CD14-positive monocyte (primary cell): ENCODE data around the gene MYBPC2. TPM values are rescaled to one million over a fixed set of nuclear protein-coding genes. Genes with fewer than 3 reads are reported as not detected.
"Not testable (repeated sequence)": the region's sequence is repeated elsewhere in the genome, so short reads cannot be mapped to it uniquely, and the experiment has no call there.

Experiments
- DNase-seq, 3 donors: peaks; one replicate each; pipeline ENCODE4 v3.0.0-alpha.2; 2011 to 2022
- H2AFZ ChIP-seq: 2 replicates; pipeline ENCODE4 v1.6.0; 2012; ENCODE audit warnings: mild to moderate bottlenecking, low read depth, low read length, inconsistent platforms; ENCODE audit not compliant: insufficient read depth, poor library complexity, severe bottlenecking
- H3K27ac ChIP-seq, 2 donors: 1 replicate in 1 of 2; 2 replicates in 1 of 2; pipeline ENCODE4 v1.5.1; 2012 to 2013; ENCODE audit warnings: low read length in 2 of 2, control low read depth in 1 of 2, inconsistent platforms in 1 of 2, low read depth in 1 of 2, mild to moderate bottlenecking in 1 of 2
- H3K27me3 ChIP-seq, 2 donors: one replicate each; pipeline versions ENCODE4 v1.6.0 to v1.6.1; 2011 to 2013; ENCODE audit warnings: low read length in 2 of 2; ENCODE audit not compliant: control insufficient read depth in 2 of 2, insufficient read depth in 2 of 2
- H3K36me3 ChIP-seq, 2 donors: replicated peaks in 1 of 2; 1 replicate in 1 of 2; 2 replicates in 1 of 2; pipeline versions ENCODE4 v1.5.1 to v1.6.1; 2012 to 2013; ENCODE audit warnings: low read length in 2 of 2, control low read depth in 1 of 2, inconsistent platforms in 1 of 2, mild to moderate bottlenecking in 1 of 2; ENCODE audit not compliant: insufficient read depth in 2 of 2, control insufficient read depth in 1 of 2
- H3K4me1 ChIP-seq, 2 donors: 1 replicate in 1 of 2; 2 replicates in 1 of 2; pipeline versions ENCODE4 v1.5.1 to v1.6.1; 2012 to 2013; ENCODE audit warnings: low read length in 2 of 2, control low read depth in 1 of 2, inconsistent platforms in 1 of 2, mild to moderate bottlenecking in 1 of 2, moderate library complexity in 1 of 2; ENCODE audit not compliant: insufficient read depth in 2 of 2, control insufficient read depth in 1 of 2
- H3K4me2 ChIP-seq: replicated peaks from 2 replicates; pipeline ENCODE3; 2012; ENCODE audit warnings: low read length, moderate library complexity, mild to moderate bottlenecking; ENCODE audit not compliant: poor library complexity, severe bottlenecking; ENCODE audit errors: extremely low read depth
- H3K4me3 ChIP-seq, 3 experiments: fragments of 200-600 bp in 1 of 3; sonication (generic) in 1 of 3; replicated peaks in 1 of 3; 1 replicate in 2 of 3; 2 replicates in 1 of 3; pipeline ENCODE4 v1.5.1; 2011 to 2013; ENCODE audit warnings: low read length in 3 of 3, mild to moderate bottlenecking in 3 of 3, control low read depth in 2 of 3, low read depth in 2 of 3, inconsistent platforms in 1 of 3, moderate library complexity in 1 of 3
- H3K79me2 ChIP-seq: 2 replicates; pipeline ENCODE4 v1.6.0; 2012; ENCODE audit warnings: mild to moderate bottlenecking, control low read depth, inconsistent platforms, low read length, moderate library complexity; ENCODE audit not compliant: insufficient read depth
- H3K9ac ChIP-seq: 2 replicates; pipeline ENCODE4 v1.6.0; 2017; ENCODE audit warnings: low read length, mild to moderate bottlenecking; ENCODE audit not compliant: insufficient read depth, poor library complexity, severe bottlenecking
- H3K9me3 ChIP-seq, 2 donors: replicated peaks in 1 of 2; 1 replicate in 1 of 2; 2 replicates in 1 of 2; pipeline versions ENCODE4 v1.5.1 to v1.6.1; 2012 to 2013; ENCODE audit warnings: low read length in 2 of 2, control low read depth in 1 of 2; ENCODE audit not compliant: control insufficient read depth in 1 of 2, insufficient read depth in 1 of 2
- H4K20me1 ChIP-seq: 2 replicates; pipeline ENCODE4 v1.6.0; 2012; ENCODE audit warnings: mild to moderate bottlenecking, low read length, control low read depth, moderate library complexity; ENCODE audit not compliant: insufficient read depth
- H3K27ac Mint-ChIP-seq, 7 donors: one replicate each; pipeline ENCODE4 v1.8.0; 2020; ENCODE audit warnings: mild to moderate bottlenecking in 7 of 7, mixed read lengths in 7 of 7, moderate library complexity in 6 of 7, inconsistent platforms in 2 of 7
- H3K27me3 Mint-ChIP-seq, 3 donors: one replicate each; pipeline ENCODE4 v1.8.0; 2021 to 2022; ENCODE audit warnings: low read depth in 3 of 3, mild to moderate bottlenecking in 3 of 3, mixed read lengths in 3 of 3, moderate library complexity in 3 of 3, inconsistent platforms in 1 of 3
- H3K36me3 Mint-ChIP-seq, 2 donors: one replicate each; pipeline ENCODE4 v1.8.0; 2020; ENCODE audit warnings: mixed read lengths in 2 of 2, inconsistent platforms in 1 of 2, mild to moderate bottlenecking in 1 of 2
- H3K4me1 Mint-ChIP-seq: one replicate; pipeline ENCODE4 v1.8.0; 2020; ENCODE audit warnings: mild to moderate bottlenecking, mixed read lengths
- H3K4me3 Mint-ChIP-seq, 2 donors: one replicate each; pipeline ENCODE4 v1.8.0; 2020; ENCODE audit warnings: mild to moderate bottlenecking in 2 of 2, mixed read lengths in 2 of 2, moderate library complexity in 1 of 2
- H3K9me3 Mint-ChIP-seq, 7 donors: one replicate each; pipeline ENCODE4 v1.8.0; 2020 to 2022; ENCODE audit warnings: mixed read lengths in 7 of 7, mild to moderate bottlenecking in 6 of 7, moderate library complexity in 6 of 7, inconsistent platforms in 2 of 7
- CTCF ChIP-seq: fragments of 200-600 bp; IDR thresholded peaks from one replicate; pipeline ENCODE4 v1.8.0; 2022; ENCODE audit warnings: antibody characterized with exemption, mild to moderate bottlenecking
- WGBS: methylation state at CpG from one replicate; pipeline ENCODE4 v1.1.5; 2013; ENCODE audit warnings: missing lambda C conversion rate; ENCODE audit not compliant: insufficient coverage; 5-methylcytosine and 5-hydroxymethylcytosine counted together
- intact Hi-C, 2 donors: fragments of 100-400 bp; cut with micrococcal nuclease; formaldehyde crosslinking; loops; one replicate each; pipeline versions ENCODE4 v1.15.0 to v1.15.1; 2023
- polyA plus RNA-seq, 3 donors: library from polyadenylated mRNA; depleted of rRNA in 1 of 3; unstranded in 2 of 3; stranded (reverse) in 1 of 3; fragments of 300-500 nt in 2 of 3; fragments of >200 nt in 1 of 3; fragmentation: Illumina TruSeq in 2 of 3; gene quantifications; 1 replicate in 2 of 3; 2 replicates in 1 of 3; pipeline ENCODE4 v1.2.3, GENCODE V29; 2012 to 2021

Gene MYBPC2
- polyA plus RNA-seq, 3 donors, result not detected

- peak overlapping the region in 1 of 2 donors; percentile 17 for H3K4me3 Mint-ChIP-seq
- H3K27me3 Mint-ChIP-seq, result peaks cover 4 to 8% (median 6%) of the 10 kb centered on the region in 3 donors
- no peaks in the 10 kb centered on the region for H3K4me1 Mint-ChIP-seq
- no peak overlapping the region for H3K9ac ChIP-seq
- 87% methylated on average over 6 of the region's 6 CpGs for WGBS
- no peak overlapping the region for H3K27ac ChIP-seq
- intact Hi-C loops, result no loop called here
- H3K4me3 ChIP-seq, result no peak overlapping the region
- H4K20me1 ChIP-seq, result no peaks in the 10 kb centered on the region
- H3K27me3 ChIP-seq, result no peaks in the 10 kb centered on the region
- no peaks in the 10 kb centered on the region for H3K4me1 ChIP-seq
- no peaks in the 10 kb centered on the region for H3K36me3 ChIP-seq
- no peak for DNase-seq
- no peak overlapping the region for H3K4me2 ChIP-seq
- no peaks in the 10 kb centered on the region for H3K79me2 ChIP-seq
- no peak for TF ChIP-seq CTCF
- peak overlapping the region in 1 of 7 donors; percentile 39 for H3K27ac Mint-ChIP-seq
- no peak overlapping the region for H2AFZ ChIP-seq
- no peaks in the 10 kb centered on the region for H3K36me3 Mint-ChIP-seq
- no peaks in the 10 kb centered on the region for H3K9me3 ChIP-seq
- peaks cover 0 to 2% (median 0%) of the 10 kb centered on the region in 7 donors for H3K9me3 Mint-ChIP-seq
These were observed 36.1 kb downstream of the MYBPC2 start for GRCh38 chr19:50468818-50469217.

DNA sequence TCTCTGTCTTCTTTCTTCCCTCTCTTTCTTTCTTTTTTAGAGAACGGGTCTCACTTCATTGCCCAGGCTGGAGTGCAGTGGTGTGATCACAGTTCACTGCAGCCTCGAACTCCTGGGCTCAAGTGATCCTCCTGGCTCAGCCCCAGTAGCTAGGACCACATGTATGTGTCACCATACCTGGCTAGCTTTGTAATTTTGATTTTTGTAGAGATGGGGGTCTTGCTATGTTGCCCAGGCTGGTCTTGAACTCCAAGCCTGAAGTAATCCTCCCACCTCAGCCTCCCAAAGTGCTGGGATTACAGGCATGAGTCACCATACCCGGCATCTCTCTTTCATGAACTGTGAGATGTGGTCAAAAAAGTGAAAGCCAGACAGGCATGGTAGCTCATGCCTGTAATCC lies 40.6 kb downstream of the MYBPC2 start:
- H3K36me3 ChIP-seq, H3K4me3 ChIP-seq, H3K9ac ChIP-seq, H3K9me3 ChIP-seq, H2AFZ ChIP-seq, H3K4me2 ChIP-seq, H3K27ac ChIP-seq, DNase-seq, intact Hi-C loops, H3K4me3 Mint-ChIP-seq, H3K27me3 ChIP-seq: not testable (repeated sequence)
- WGBS, result no CpG with 5 or more reads among the region's 3 CpGs
- peak overlapping the region in 1 of 7 donors; percentile 52 for H3K27ac Mint-ChIP-seq
- peaks cover 0 to 11% (median 0%) of the 10 kb centered on the region in 7 donors for H3K9me3 Mint-ChIP-seq
- Histone ChIP-seq H3K4me1 (peaks cover 11 to 12% of the 10 kb centered on the region in 2 donors), H3K79me2 (peaks cover 20% of the 10 kb centered on the region), H4K20me1 (peaks cover 11% of the 10 kb centered on the region)
- H3K36me3 Mint-ChIP-seq, result peaks cover 9 to 11% of the 10 kb centered on the region in 2 donors
- H3K4me1 Mint-ChIP-seq, result peaks cover 14% of the 10 kb centered on the region
- H3K27me3 Mint-ChIP-seq, result peaks cover 5 to 11% (median 7%) of the 10 kb centered on the region in 3 donors
